HepG2 (cell line): ENCODE measurements around the gene GRIN3B. TPM values are rescaled to one million over a fixed set of nuclear protein-coding genes. Genes with fewer than 3 reads are reported as not detected.
A peak's percentile ranks its signal among the peaks of the same experiment; 100 is the strongest.

Source experiments
- ATRX ChIP-seq: sonication (generic); formaldehyde crosslinking; IDR thresholded peaks from 2 replicates; pipeline ENCODE4 v1.4.0; 2020; ENCODE audit warnings: missing genetic modification reagents, borderline replicate concordance
- BORCS8-MEF2B ChIP-seq: sonication (generic); formaldehyde crosslinking; IDR thresholded peaks from 2 replicates; pipeline ENCODE4 v1.8.0; 2022; ENCODE audit warnings: mild to moderate bottlenecking, missing genetic modification reagents
- CREBL2 ChIP-seq: sonication (generic); formaldehyde crosslinking; IDR thresholded peaks from 2 replicates; pipeline ENCODE4 v1.8.1; 2023; ENCODE audit warnings: missing genetic modification reagents, mild to moderate bottlenecking, borderline replicate concordance
- FOXA3 ChIP-seq: IDR thresholded peaks from 2 replicates; pipeline ENCODE4 v1.6.1; 2016; ENCODE audit warnings: missing genetic modification reagents, missing compliant biosample characterization
- GPBP1L1 ChIP-seq: sonication (generic); formaldehyde crosslinking; IDR thresholded peaks from 2 replicates; pipeline ENCODE4 v1.5.0; 2020; ENCODE audit warnings: mild to moderate bottlenecking, missing genetic modification reagents
- HCFC1 ChIP-seq: fragments of 150-350 bp; IDR thresholded peaks from 2 replicates; pipeline ENCODE4 v1.6.1; 2014; ENCODE audit warnings: low read depth, low read length
- HMGXB4 ChIP-seq, 2 experiments: sonication (generic) in 1 of 2; formaldehyde crosslinking in 1 of 2; IDR thresholded peaks; 2 replicates each; pipeline versions ENCODE4 v1.4.0 to v1.6.1; 2018 to 2020; ENCODE audit warnings: missing genetic modification reagents in 2 of 2, borderline replicate concordance in 1 of 2, low read depth in 1 of 2, mild to moderate bottlenecking in 1 of 2, missing biosample characterization in 1 of 2
- KDM3A ChIP-seq: IDR thresholded peaks from 2 replicates; pipeline ENCODE4 v1.6.1; 2018; ENCODE audit warnings: low read depth, missing compliant biosample characterization
- MAFK ChIP-seq, 2 experiments: IDR thresholded peaks in 1 of 2; conservative IDR thresholded peaks in 1 of 2; 2 replicates each; pipeline ENCODE4 v1.6.1; 2011; ENCODE audit warnings: improper control_type of control experiment in 2 of 2, low read length in 2 of 2
- PCBP2 ChIP-seq: fragments of 200-400 bp; formaldehyde crosslinking; optimal IDR thresholded peaks from 2 replicates; pipeline ENCODE3; 2018; ENCODE audit warnings: low read length, low read depth; ENCODE audit not compliant: poor library complexity, severe bottlenecking
- SMAD1 ChIP-seq: sonication (generic); formaldehyde crosslinking; IDR thresholded peaks from 2 replicates; pipeline ENCODE4 v1.4.0; 2020; ENCODE audit warnings: missing genetic modification reagents, low read depth, mild to moderate bottlenecking, borderline replicate concordance
- SP5 ChIP-seq: IDR thresholded peaks from 2 replicates; pipeline ENCODE4 v1.6.1; 2016; ENCODE audit warnings: low read depth, borderline replicate concordance
- SSRP1 ChIP-seq: IDR thresholded peaks from 2 replicates; pipeline ENCODE4 v1.6.1; 2016; ENCODE audit warnings: control low read depth
- TCF12 ChIP-seq, 2 experiments: fragments of 450-650 bp in 1 of 2; sonication (generic) in 1 of 2; formaldehyde crosslinking in 1 of 2; IDR thresholded peaks; 2 replicates each; pipeline versions ENCODE4 v1.6.1 to v1.8.0; 2017 to 2022; ENCODE audit warnings: antibody characterized with exemption in 1 of 2, mild to moderate bottlenecking in 1 of 2, missing genetic modification reagents in 1 of 2, moderate library complexity in 1 of 2
- TEAD3 ChIP-seq: optimal IDR thresholded peaks from 2 replicates; pipeline ENCODE3; 2016; ENCODE audit warnings: borderline replicate concordance
- TGIF2 ChIP-seq: IDR thresholded peaks from 2 replicates; pipeline ENCODE4 v1.6.1; 2016; ENCODE audit warnings: control low read depth, missing compliant biosample characterization
- ZNF17 ChIP-seq: sonication (generic); formaldehyde crosslinking; IDR thresholded peaks from 2 replicates; pipeline ENCODE4 v1.5.0; 2020; ENCODE audit warnings: mild to moderate bottlenecking, missing genetic modification reagents
- ZNF224 ChIP-seq: sonication (generic); formaldehyde crosslinking; IDR thresholded peaks from 2 replicates; pipeline ENCODE4 v1.5.0; 2020; ENCODE audit warnings: mild to moderate bottlenecking, missing genetic modification reagents
- ZNF274 ChIP-seq: sonication (generic); formaldehyde crosslinking; IDR thresholded peaks from 2 replicates; pipeline ENCODE4 v1.5.1; 2020; ENCODE audit warnings: mild to moderate bottlenecking, missing genetic modification reagents
- ZNF614 ChIP-seq: IDR thresholded peaks from 2 replicates; pipeline ENCODE4 v1.6.1; 2018; ENCODE audit warnings: missing biosample characterization, missing genetic modification reagents, inconsistent platforms, borderline replicate concordance
- ZNF615 ChIP-seq: sonication (generic); formaldehyde crosslinking; IDR thresholded peaks from 2 replicates; pipeline ENCODE4 v1.5.0; 2020; ENCODE audit warnings: mild to moderate bottlenecking, missing genetic modification reagents, borderline replicate concordance
- ZNF644 ChIP-seq: IDR thresholded peaks from 2 replicates; pipeline ENCODE4 v1.6.1; 2016; ENCODE audit warnings: low read depth
- ZNF674 ChIP-seq: sonication (generic); formaldehyde crosslinking; IDR thresholded peaks from 2 replicates; pipeline ENCODE4 v1.5.0; 2020; ENCODE audit warnings: low read depth, mild to moderate bottlenecking, missing genetic modification reagents
- ZNF792 ChIP-seq: IDR thresholded peaks from 2 replicates; pipeline ENCODE4 v1.6.1; 2016
- ZSCAN12 ChIP-seq: sonication (generic); formaldehyde crosslinking; IDR thresholded peaks from 2 replicates; pipeline ENCODE4 v1.9.0; 2021; ENCODE audit warnings: mild to moderate bottlenecking, missing genetic modification reagents
- ZXDC ChIP-seq: sonication (generic); formaldehyde crosslinking; IDR thresholded peaks from 2 replicates; pipeline ENCODE4 v1.5.0; 2020; ENCODE audit warnings: mild to moderate bottlenecking, missing genetic modification reagents
- polyA plus RNA-seq, 8 experiments: library from polyadenylated mRNA; depleted of rRNA in 3 of 8; stranded (reverse) in 7 of 8; unstranded in 1 of 8; fragments of >200 nt; fragmentation: Illumina TruSeq in 4 of 8; extraction: Trizol in 4 of 8; gene quantifications; 2 replicates each; pipeline versions ENCODE4 v1.2.1 to v1.2.3, GENCODE V29; 2011 to 2016; ENCODE audit warnings: low read depth in 4 of 8, missing spikeins in 1 of 8, mixed read lengths in 1 of 8; ENCODE audit not compliant: insufficient read depth in 1 of 8
- total RNA-seq, 5 experiments: library from RNA; depleted of rRNA; stranded (reverse); fragments of >200 nt; fragmentation: Illumina TruSeq; extraction: Trizol; gene quantifications; 2 replicates each; pipeline ENCODE4 v1.2.3, GENCODE V29; 2016; ENCODE audit warnings: low read depth in 1 of 5

Gene GRIN3B
- total and polyA plus RNA-seq, 2 of the 13 experiments (the other 11 are each of a cell fraction or from before 2014, with no cell fraction given), result 0.07 to 0.20 TPM

GRCh38 chr19:1046117-1046626 is 46.0 kb downstream of the GRIN3B start (continued):
- TF ChIP-seq HCFC1 (no peak), FOXA3 (0 out of 2 replicates have a peak, but pooled peaks have one; percentile 13), SMAD1 (CRISPR knock-in tag) (peak; percentile 64; the same call in 1 of the 2 replicates), ZNF224 (no peak), HMGXB4 (CRISPR knock-in tag; IDR thresholded peaks at IDR 0.05; ENCODE audit: borderline replicate concordance in 1 of 2, low read depth in 1 of 2) (peak in 1 of 2 experiments; percentile 40; a peak in 1 of 4 replicates), CREBL2 (CRISPR knock-in tag) (no peak), ZNF792 (CRISPR knock-in tag) (0 out of 2 replicates have a peak, but pooled peaks have one; percentile 30), ATRX (CRISPR knock-in tag) (no peak), ZSCAN12 (no peak), ZNF17 (CRISPR knock-in tag) (no peak), ZNF274 (CRISPR knock-in tag) (peak; percentile 68; the same call in 1 of the 2 replicates), ZNF614 (CRISPR knock-in tag) (no peak), TEAD3 (CRISPR knock-in tag) (peak; percentile 39), ZNF644 (CRISPR knock-in tag) (no peak), ZNF615 (CRISPR knock-in tag) (no peak), BORCS8-MEF2B (no peak), ZXDC (CRISPR knock-in tag) (no peak), GPBP1L1 (CRISPR knock-in tag) (no peak), MAFK (conservative IDR thresholded peaks at IDR 0.05 in 1 of 2, IDR thresholded peaks at IDR 0.05 in 1 of 2; ENCODE audit: low read length in 2 of 2) (no peak), PCBP2 (no peak), TGIF2 (CRISPR knock-in tag) (no peak), ZNF674 (CRISPR knock-in tag) (no peak), SSRP1 (CRISPR knock-in tag) (no peak), TCF12 (IDR thresholded peaks at IDR 0.05) (no peak), TCF12 (CRISPR knock-in tag; IDR thresholded peaks at IDR 0.05) (no peak), SP5 (CRISPR knock-in tag) (peak; percentile 50; the same call in 1 of the 2 replicates), KDM3A (CRISPR knock-in tag) (no peak)
